ENCODE measurements around the gene SORCS2. TPM values are rescaled to one million over a fixed set of nuclear protein-coding genes. Genes with fewer than 3 reads are reported as not detected.

The SORCS2 gene
- total and polyA plus RNA-seq, 2 of the 8 experiments (the other 6 are each of a cell fraction or from before 2014, with no cell fraction given): 0.36 to 1.8 TPM

DNA sequence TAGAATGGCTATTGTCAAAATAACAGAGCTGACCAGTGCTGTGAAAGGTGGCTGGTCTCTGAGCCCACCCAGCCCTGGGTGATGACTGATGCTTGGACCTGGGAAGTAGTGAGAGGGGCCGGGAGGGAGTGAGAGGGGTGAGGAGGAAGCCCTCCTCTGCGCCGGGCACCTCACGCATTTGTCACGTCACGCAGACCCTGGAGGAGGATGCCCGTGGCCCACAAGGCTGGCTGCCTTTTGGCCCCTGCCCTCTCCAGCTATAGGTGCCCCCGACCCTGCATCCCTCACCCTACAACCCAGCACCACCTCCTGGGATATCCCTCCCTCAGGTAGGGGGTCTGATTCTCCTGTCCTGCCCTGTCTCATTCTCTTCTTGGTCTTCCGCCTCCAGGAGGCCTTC, 539.9 kb downstream of the SORCS2 start (continued):
- no peak for TF ChIP-seq KDM4A (IDR thresholded peaks at IDR 0.05; ENCODE audit: low read depth, low read length, severe bottlenecking)
- TF ChIP-seq, protein P1, sequence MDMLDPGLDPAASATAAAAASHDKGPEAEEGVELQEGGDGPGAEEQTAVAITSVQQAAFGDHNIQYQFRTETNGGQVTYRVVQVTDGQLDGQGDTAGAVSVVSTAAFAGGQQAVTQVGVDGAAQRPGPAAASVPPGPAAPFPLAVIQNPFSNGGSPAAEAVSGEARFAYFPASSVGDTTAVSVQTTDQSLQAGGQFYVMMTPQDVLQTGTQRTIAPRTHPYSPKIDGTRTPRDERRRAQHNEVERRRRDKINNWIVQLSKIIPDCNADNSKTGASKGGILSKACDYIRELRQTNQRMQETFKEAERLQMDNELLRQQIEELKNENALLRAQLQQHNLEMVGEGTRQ (IDR thresholded peaks at IDR 0.05; ENCODE audit: low read length): no peak
- TF ChIP-seq RFX5 (IDR thresholded peaks at IDR 0.05; ENCODE audit: borderline replicate concordance, low read depth, low read length): no peak
- no peak for TF ChIP-seq ZNF274 (IDR thresholded peaks at IDR 0.05; ENCODE audit: borderline replicate concordance, extremely low read depth, low read length)
- TF ChIP-seq EZH2 (IDR thresholded peaks at IDR 0.05; ENCODE audit: low read depth, low read length, severe bottlenecking): no peak
- no peak for TF ChIP-seq CEBPB (IDR thresholded peaks at IDR 0.05; ENCODE audit: low read depth, low read length)
- no peak for TF ChIP-seq SIX5 (IDR thresholded peaks at IDR 0.05; ENCODE audit: low read depth, low read length)
- no peak for TF ChIP-seq BRCA1 (IDR thresholded peaks at IDR 0.05; ENCODE audit: low read depth, low read length)
